Activated CD4-positive, CD25-positive, alpha-beta regulatory T cell treated with anti-CD3 and anti-CD28 coated beads, Interleukin-2, amount 50 U/mL, for 16 hours (primary cell): ENCODE results near the gene HECA.
"Not testable (repeated sequence)": the region's sequence is repeated elsewhere in the genome, so short reads cannot be mapped to it uniquely, and the experiment has no call there.

Experiments
- DNase-seq: peaks from one replicate; pipeline ENCODE4 v3.0.0-alpha.2; 2020; ENCODE audit warnings: low read depth, low spot score

The HECA gene

GRCh38 chr6:139205843-139206242 is 71.0 kb downstream of the HECA start:
- no peak for DNase-seq

GRCh38 chr6:139210766-139211165 is 75.9 kb downstream of the HECA start:
- DNase-seq = not testable (repeated sequence)

GRCh38 chr6:139212460-139212859 is 77.6 kb downstream of the HECA start:
- not testable (repeated sequence) for DNase-seq

- peak; percentile 18 for DNase-seq
These were observed 84.4 kb downstream of the HECA start for GRCh38 chr6:139219271-139219729.

- no peak for DNase-seq
These were observed 84.9 kb downstream of the HECA start for GRCh38 chr6:139219746-139220145.

- not testable (repeated sequence) for DNase-seq
These were observed 93.5 kb downstream of the HECA start for GRCh38 chr6:139228387-139228786.
